Astrocyte of the spinal cord (primary cell): ENCODE data around the gene IL17C.
A peak's percentile ranks its signal among the peaks of the same experiment; 100 is the strongest.

ENCODE experiments used
- DNase-seq: peaks from one replicate; pipeline ENCODE4 v3.0.0; 2011; ENCODE audit warnings: low read depth, low spot score
- H3K4me3 ChIP-seq: 2 replicates; pipeline ENCODE4 v1.5.1; 2011; ENCODE audit warnings: low read depth, mild to moderate bottlenecking, low read length, moderate library complexity
- CTCF ChIP-seq: IDR thresholded peaks from 2 replicates; pipeline ENCODE4 v1.5.1; 2012; ENCODE audit warnings: low read depth, mild to moderate bottlenecking, low read length, inconsistent platforms
- in situ Hi-C: cut with HindIII; loops from 2 replicates; pipeline ENCODE4 v1.10.0; 2017; ENCODE audit warnings: low sequenced_read_pairs

The IL17C gene

GRCh38 chr16:88619859-88620815 is 18.2 kb upstream of the IL17C start:
- in situ Hi-C loops = no loop called here
- no peak overlapping the region for H3K4me3 ChIP-seq
- DNase-seq = peak; percentile 17
- TF ChIP-seq CTCF = no peak

GRCh38 chr16:88622125-88622524 is 16.2 kb upstream of the IL17C start:
- no peak overlapping the region for H3K4me3 ChIP-seq
- no peak for DNase-seq
- TF ChIP-seq CTCF = no peak
- in situ Hi-C loops = no loop called here

GRCh38 chr16:88622866-88623265 is 15.5 kb upstream of the IL17C start:
- H3K4me3 ChIP-seq = no peak overlapping the region
- DNase-seq = no peak
- in situ Hi-C loops = no loop called here
- TF ChIP-seq CTCF = no peak

- in situ Hi-C loops = no loop called here
- no peak for DNase-seq
- H3K4me3 ChIP-seq = no peak overlapping the region
- no peak for TF ChIP-seq CTCF
Observed at GRCh38 chr16:88623858-88624257, 14.5 kb upstream of the IL17C start.

- no peak for DNase-seq
- in situ Hi-C loops = no loop called here
- no peak overlapping the region for H3K4me3 ChIP-seq
- no peak for TF ChIP-seq CTCF
Observed at GRCh38 chr16:88624481-88624880, 13.9 kb upstream of the IL17C start.

GRCh38 chr16:88624977-88625576 is 13.3 kb upstream of the IL17C start:
- in situ Hi-C loops = no loop called here
- TF ChIP-seq CTCF = no peak
- DNase-seq = no peak
- no peak overlapping the region for H3K4me3 ChIP-seq
